Neural cell (in vitro differentiated cells): ENCODE measurements around the gene AGBL3.

ENCODE experiments used
- EP300 ChIP-seq: fragments of 450-650 bp; conservative IDR thresholded peaks from 2 replicates; pipeline ENCODE4 v1.6.1; 2014; ENCODE audit warnings: antibody characterized with exemption, mild to moderate bottlenecking, moderate library complexity; ENCODE audit not compliant: poor library complexity, severe bottlenecking
- EZH2 ChIP-seq: fragments of 200-600, 300-800 bp; shearing (Covaris generic), sonication (generic); IDR thresholded peaks from 2 replicates; pipeline ENCODE4 v1.6.1; 2014; ENCODE audit warnings: antibody characterized with exemption, low read length, borderline replicate concordance, mild to moderate bottlenecking; ENCODE audit not compliant: insufficient read depth, poor library complexity, severe bottlenecking
- TAF1 ChIP-seq: IDR thresholded peaks from 2 replicates; pipeline ENCODE4 v1.6.1; 2012; ENCODE audit warnings: low read depth
- TF ChIP-seq, protein P1 (sequence below): fragments of 450-650 bp; IDR thresholded peaks from 2 replicates; pipeline ENCODE4 v1.5.1; 2014; ENCODE audit warnings: antibody characterized with exemption, mild to moderate bottlenecking, moderate library complexity; ENCODE audit not compliant: poor library complexity, severe bottlenecking

DNA sequence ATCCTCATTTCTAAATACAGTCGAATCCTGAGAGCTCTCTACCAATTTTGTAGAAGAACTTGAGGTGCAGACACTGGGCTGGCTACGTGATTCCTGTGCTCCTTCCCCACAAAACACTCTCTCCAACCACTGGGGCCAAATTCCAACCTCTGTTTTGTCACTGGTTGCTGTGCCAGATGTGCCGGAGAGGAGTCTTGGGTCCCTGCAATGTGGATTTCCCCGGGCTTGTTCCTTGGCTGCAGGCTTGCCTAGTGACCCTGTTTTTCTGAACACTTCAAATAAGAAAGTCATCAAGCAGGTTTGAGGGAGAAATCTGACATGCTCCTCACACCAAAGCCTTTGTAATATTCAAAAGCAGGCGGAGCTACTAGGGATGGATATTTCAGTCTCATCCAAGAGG is 44.4 kb upstream of the AGBL3 start:
- TF ChIP-seq, protein P1, sequence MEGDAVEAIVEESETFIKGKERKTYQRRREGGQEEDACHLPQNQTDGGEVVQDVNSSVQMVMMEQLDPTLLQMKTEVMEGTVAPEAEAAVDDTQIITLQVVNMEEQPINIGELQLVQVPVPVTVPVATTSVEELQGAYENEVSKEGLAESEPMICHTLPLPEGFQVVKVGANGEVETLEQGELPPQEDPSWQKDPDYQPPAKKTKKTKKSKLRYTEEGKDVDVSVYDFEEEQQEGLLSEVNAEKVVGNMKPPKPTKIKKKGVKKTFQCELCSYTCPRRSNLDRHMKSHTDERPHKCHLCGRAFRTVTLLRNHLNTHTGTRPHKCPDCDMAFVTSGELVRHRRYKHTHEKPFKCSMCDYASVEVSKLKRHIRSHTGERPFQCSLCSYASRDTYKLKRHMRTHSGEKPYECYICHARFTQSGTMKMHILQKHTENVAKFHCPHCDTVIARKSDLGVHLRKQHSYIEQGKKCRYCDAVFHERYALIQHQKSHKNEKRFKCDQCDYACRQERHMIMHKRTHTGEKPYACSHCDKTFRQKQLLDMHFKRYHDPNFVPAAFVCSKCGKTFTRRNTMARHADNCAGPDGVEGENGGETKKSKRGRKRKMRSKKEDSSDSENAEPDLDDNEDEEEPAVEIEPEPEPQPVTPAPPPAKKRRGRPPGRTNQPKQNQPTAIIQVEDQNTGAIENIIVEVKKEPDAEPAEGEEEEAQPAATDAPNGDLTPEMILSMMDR: no peak
- TF ChIP-seq TAF1 (no peak), EZH2 (no peak), EP300 (no peak)
